ENCODE results near the gene FADS3. TPM values are rescaled to one million over a fixed set of nuclear protein-coding genes. Genes with fewer than 3 reads are reported as not detected.

Gene FADS3
- total and polyA plus RNA-seq, 2 of the 13 experiments (the other 11 are each of a cell fraction or from before 2014, with no cell fraction given) = 13.4 to 23.2 TPM

DNA sequence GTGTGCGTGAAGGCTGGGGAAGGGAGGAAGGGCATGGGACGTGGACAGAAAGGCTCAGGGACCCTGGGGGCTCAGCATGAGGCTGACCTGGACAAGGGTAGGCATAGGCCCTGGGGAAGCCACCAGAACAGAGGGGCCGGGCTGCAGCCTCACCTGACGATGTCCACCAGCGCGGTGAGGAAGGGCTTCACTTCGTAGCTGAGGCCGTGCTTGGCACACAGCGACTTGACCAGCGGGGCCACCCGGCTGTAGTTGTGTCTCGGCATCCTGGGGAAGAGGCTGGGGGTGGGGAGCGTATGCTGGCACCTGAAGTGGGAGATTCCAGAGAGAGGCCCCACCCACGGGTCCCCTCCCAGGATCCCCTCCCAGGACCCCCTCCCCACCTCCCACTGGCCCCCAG lies 15.6 kb downstream of the FADS3 start:
- no peaks in the 10 kb centered on the region for H3K9me3 ChIP-seq (ENCODE audit: low read length)
- in situ Hi-C loops (cut with HindIII; ENCODE audit: extremely low pct_ligation_motif_present, low pct_unique_long_range_greater_than_20kb) = no loop called here
- FAIRE-seq = no peak
- no peak overlapping the region for H3K27ac ChIP-seq (ENCODE audit: extremely low read length, insufficient read depth, low read length)
- H3K4me2 ChIP-seq (ENCODE audit: low read depth, low read length) = no peak overlapping the region
- H3K4me3 ChIP-seq (replicated peaks in 1 of 3; ENCODE audit: insufficient read depth in 1 of 3, low read depth in 2 of 3, low read length in 3 of 3) = no peak overlapping the region
- no peaks in the 10 kb centered on the region for H4K20me1 ChIP-seq (ENCODE audit: insufficient read depth, low read length)
- H3K36me3 ChIP-seq (replicated peaks in 1 of 2; ENCODE audit: control insufficient read depth in 1 of 2, insufficient read depth in 2 of 2, low read length in 2 of 2) = no peaks in the 10 kb centered on the region; a peak in 1 of 5 replicates
- ChIA-PET CTCF (ENCODE audit: low intra/inter-chr PET ratio, low total read pairs) (no interaction called here), POLR2A (no interaction called here)
- BruUV-seq (replicated peaks) = no TSS peak
- intact Hi-C loops (cut with micrococcal nuclease; ENCODE audit: unreplicated experiment) = no loop called here
- H3K9ac ChIP-seq (ENCODE audit: insufficient read depth, low read depth, low read length) = no peak overlapping the region
- 0 out of 5 replicates have a peak, but pooled peaks cover 0 to 6% of the 10 kb centered on the region in 2 experiments for H3K27me3 ChIP-seq (ENCODE audit: control insufficient read depth in 1 of 2, insufficient read depth in 2 of 2, low read length in 2 of 2)
- ATAC-seq = no peak
- no peak overlapping the region for H2AFZ ChIP-seq (ENCODE audit: low read length)
- WGBS (ENCODE audit: low lambda C conversion rate) = 97% methylated on average over 11 of the region's 14 CpGs
- DNase-seq (ENCODE audit: low spot score) = no peak
- no peaks in the 10 kb centered on the region for H3K79me2 ChIP-seq (ENCODE audit: insufficient read depth, low read length)
- TF ChIP-seq ZNF207 (IDR thresholded peaks at IDR 0.05; ENCODE audit: borderline replicate concordance) (no peak), ZNF354B (CRISPR knock-in tag; IDR thresholded peaks at IDR 0.05) (no peak), HDAC2 (CRISPR knock-in tag; IDR thresholded peaks at IDR 0.05) (no peak), ZNF766 (CRISPR knock-in tag; IDR thresholded peaks at IDR 0.05; ENCODE audit: borderline replicate concordance) (no peak)
- peaks cover 9% of the 10 kb centered on the region; the same call in 1 of the 2 replicates for H3K4me1 ChIP-seq (ENCODE audit: insufficient read depth, low read length)

GRCh38 chr11:61874853-61875252 lies 16.5 kb downstream of the FADS3 start:
- intact Hi-C loops (cut with micrococcal nuclease; ENCODE audit: unreplicated experiment) = no loop called here
- H3K4me3 ChIP-seq (replicated peaks in 1 of 3; ENCODE audit: insufficient read depth in 1 of 3, low read depth in 2 of 3, low read length in 3 of 3) = no peak overlapping the region
- H3K9me3 ChIP-seq (ENCODE audit: low read length) = no peaks in the 10 kb centered on the region
- ChIA-PET CTCF (ENCODE audit: low intra/inter-chr PET ratio, low total read pairs) (no interaction called here), POLR2A (no interaction called here)
- H3K27ac ChIP-seq (ENCODE audit: extremely low read length, insufficient read depth, low read length) = no peak overlapping the region
- no peak overlapping the region for H2AFZ ChIP-seq (ENCODE audit: low read length)
- H3K27me3 ChIP-seq (ENCODE audit: control insufficient read depth in 1 of 2, insufficient read depth in 2 of 2, low read length in 2 of 2) = 0 out of 5 replicates have a peak, but pooled peaks cover 0 to 6% of the 10 kb centered on the region in 2 experiments
- FAIRE-seq = no peak
- no TSS peak for BruUV-seq (replicated peaks)
- H3K4me2 ChIP-seq (ENCODE audit: low read depth, low read length) = no peak overlapping the region
- WGBS (ENCODE audit: low lambda C conversion rate) = 66% methylated on average over 3 of the region's 3 CpGs
- H4K20me1 ChIP-seq (ENCODE audit: insufficient read depth, low read length) = no peaks in the 10 kb centered on the region
- no peak for ATAC-seq
- DNase-seq (ENCODE audit: low spot score) = no peak
- no peak overlapping the region for H3K9ac ChIP-seq (ENCODE audit: insufficient read depth, low read depth, low read length)
- in situ Hi-C loops (cut with HindIII; ENCODE audit: extremely low pct_ligation_motif_present, low pct_unique_long_range_greater_than_20kb) = loop anchor here (5.0 kb wide), 1 partner anchor 187 kb away; no protein-coding TSS in a partner anchor
- peaks cover 17% of the 10 kb centered on the region for H3K4me1 ChIP-seq (ENCODE audit: insufficient read depth, low read length)
- H3K79me2 ChIP-seq (ENCODE audit: insufficient read depth, low read length) = no peaks in the 10 kb centered on the region
- H3K36me3 ChIP-seq (replicated peaks in 1 of 2; ENCODE audit: control insufficient read depth in 1 of 2, insufficient read depth in 2 of 2, low read length in 2 of 2) = no peaks in the 10 kb centered on the region; a peak in 1 of 5 replicates
- TF ChIP-seq HNRNPUL1 (IDR thresholded peaks at IDR 0.05; ENCODE audit: low read depth, low read length) (no peak), ATF7 (IDR thresholded peaks at IDR 0.05) (no peak), ATF7 (CRISPR knock-in tag; IDR thresholded peaks at IDR 0.05) (no peak), ZNF773 (CRISPR knock-in tag; IDR thresholded peaks at IDR 0.05; ENCODE audit: borderline replicate concordance) (no peak), ZNF761 (CRISPR knock-in tag; conservative IDR thresholded peaks at IDR 0.05) (no peak), NCOR1 (IDR thresholded peaks at IDR 0.05; ENCODE audit: borderline replicate concordance, low read length) (no peak)
- TF ChIP-seq, protein P1, sequence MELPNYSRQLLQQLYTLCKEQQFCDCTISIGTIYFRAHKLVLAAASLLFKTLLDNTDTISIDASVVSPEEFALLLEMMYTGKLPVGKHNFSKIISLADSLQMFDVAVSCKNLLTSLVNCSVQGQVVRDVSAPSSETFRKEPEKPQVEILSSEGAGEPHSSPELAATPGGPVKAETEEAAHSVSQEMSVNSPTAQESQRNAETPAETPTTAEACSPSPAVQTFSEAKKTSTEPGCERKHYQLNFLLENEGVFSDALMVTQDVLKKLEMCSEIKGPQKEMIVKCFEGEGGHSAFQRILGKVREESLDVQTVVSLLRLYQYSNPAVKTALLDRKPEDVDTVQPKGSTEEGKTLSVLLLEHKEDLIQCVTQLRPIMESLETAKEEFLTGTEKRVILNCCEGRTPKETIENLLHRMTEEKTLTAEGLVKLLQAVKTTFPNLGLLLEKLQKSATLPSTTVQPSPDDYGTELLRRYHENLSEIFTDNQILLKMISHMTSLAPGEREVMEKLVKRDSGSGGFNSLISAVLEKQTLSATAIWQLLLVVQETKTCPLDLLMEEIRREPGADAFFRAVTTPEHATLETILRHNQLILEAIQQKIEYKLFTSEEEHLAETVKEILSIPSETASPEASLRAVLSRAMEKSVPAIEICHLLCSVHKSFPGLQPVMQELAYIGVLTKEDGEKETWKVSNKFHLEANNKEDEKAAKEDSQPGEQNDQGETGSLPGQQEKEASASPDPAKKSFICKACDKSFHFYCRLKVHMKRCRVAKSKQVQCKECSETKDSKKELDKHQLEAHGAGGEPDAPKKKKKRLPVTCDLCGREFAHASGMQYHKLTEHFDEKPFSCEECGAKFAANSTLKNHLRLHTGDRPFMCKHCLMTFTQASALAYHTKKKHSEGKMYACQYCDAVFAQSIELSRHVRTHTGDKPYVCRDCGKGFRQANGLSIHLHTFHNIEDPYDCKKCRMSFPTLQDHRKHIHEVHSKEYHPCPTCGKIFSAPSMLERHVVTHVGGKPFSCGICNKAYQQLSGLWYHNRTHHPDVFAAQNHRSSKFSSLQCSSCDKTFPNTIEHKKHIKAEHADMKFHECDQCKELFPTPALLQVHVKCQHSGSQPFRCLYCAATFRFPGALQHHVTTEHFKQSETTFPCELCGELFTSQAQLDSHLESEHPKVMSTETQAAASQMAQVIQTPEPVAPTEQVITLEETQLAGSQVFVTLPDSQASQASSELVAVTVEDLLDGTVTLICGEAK (IDR thresholded peaks at IDR 0.05) = no peak
- TF ChIP-seq, protein P1 (CRISPR knock-in tag; IDR thresholded peaks at IDR 0.05) = no peak
